Loucy (cell line): Measurements from ENCODE around the gene KIFAP3.
"Not testable (repeated sequence)": the region's sequence is repeated elsewhere in the genome, so short reads cannot be mapped to it uniquely, and the experiment has no call there.

Experiments
- CTCF ChIP-seq: fragments of 200-600 bp; sonication (generic); conservative IDR thresholded peaks from 2 replicates; pipeline ENCODE4 v1.5.1; 2014; ENCODE audit warnings: mild to moderate bottlenecking, antibody characterized with exemption, low read length
- EZH2phosphoT487 ChIP-seq: fragments of 200-600 bp; IDR thresholded peaks from 2 replicates; pipeline ENCODE4 v1.6.1; 2018; ENCODE audit warnings: antibody characterized with exemption, mild to moderate bottlenecking, moderate library complexity, borderline replicate concordance

GRCh38 chr1:170060015-170060520, 14.4 kb downstream of the KIFAP3 start:
- TF ChIP-seq CTCF, EZH2phosphoT487: not testable (repeated sequence)
